Right lobe of liver (tissue), 4 donors: ENCODE results near the gene MMP11.

ENCODE experiments used
- CTCF ChIP-seq, 4 donors: fragments of 200-600 bp in 3 of 4; fragments of 450-650 bp in 1 of 4; IDR thresholded peaks; one replicate each; pipeline versions ENCODE4 v1.5.1 to v1.8.0; 2016 to 2022; ENCODE audit warnings: antibody characterized with exemption in 4 of 4, mild to moderate bottlenecking in 2 of 4
- POLR2A ChIP-seq: fragments of 450-650 bp; IDR thresholded peaks from one replicate; pipeline ENCODE4 v1.6.1; 2017; ENCODE audit warnings: antibody characterized with exemption, mild to moderate bottlenecking
- donor health status: DM: no; HTN: no; CAD: no.
- donor health status: DM: no; HTN: no; CAD: no.
- donor health status: DM: no; HTN: yes; CAD: no.

- TF ChIP-seq CTCF (IDR thresholded peaks at IDR 0.05) (no peak), POLR2A (no peak)
Observed at GRCh38 chr22:23744001-23744400, 28.6 kb upstream of the MMP11 start.
